Measurements from ENCODE around the gene ACOX3.
"Not testable (repeated sequence)": the region's sequence is repeated elsewhere in the genome, so short reads cannot be mapped to it uniquely, and the experiment has no call there.

Gene ACOX3

GRCh38 chr4:8386731-8387130 lies 53.8 kb downstream of the ACOX3 start:
- Histone ChIP-seq H3K9me3 (ENCODE audit: control insufficient read depth in 2 of 2, low read length in 2 of 2) (no peaks in the 10 kb centered on the region), H3K27ac (ENCODE audit: low read length) (no peak overlapping the region), H3K36me3 (ENCODE audit: control insufficient read depth in 2 of 2, insufficient read depth in 2 of 2, low read length in 2 of 2) (peaks cover 36 to 48% of the 10 kb centered on the region in 2 donors), H3K9ac (ENCODE audit: low read length in 2 of 2) (no peak overlapping the region), H3K4me3 (ENCODE audit: low read length in 2 of 2) (no peak overlapping the region), H3K27me3 (ENCODE audit: control insufficient read depth in 1 of 2, insufficient read depth in 2 of 2, low read length in 2 of 2) (no peaks in the 10 kb centered on the region), H3K4me1 (ENCODE audit: control insufficient read depth, insufficient read depth, low read length) (peaks cover 19% of the 10 kb centered on the region)

- H3K4me3 ChIP-seq (ENCODE audit: low read length in 2 of 2); H3K9ac ChIP-seq (ENCODE audit: low read length in 2 of 2); H3K9me3 ChIP-seq (ENCODE audit: control insufficient read depth in 2 of 2, low read length in 2 of 2); H3K27ac ChIP-seq (ENCODE audit: low read length); H3K27me3 ChIP-seq (ENCODE audit: control insufficient read depth in 1 of 2, insufficient read depth in 2 of 2, low read length in 2 of 2): not testable (repeated sequence)
- Histone ChIP-seq H3K4me1 (ENCODE audit: control insufficient read depth, insufficient read depth, low read length) (peaks cover 13% of the 10 kb centered on the region), H3K36me3 (ENCODE audit: control insufficient read depth in 2 of 2, insufficient read depth in 2 of 2, low read length in 2 of 2) (peaks cover 39 to 52% of the 10 kb centered on the region in 2 donors)
Measured at GRCh38 chr4:8386131-8386530, 54.4 kb downstream of the ACOX3 start.

GRCh38 chr4:8385611-8386010 lies 54.9 kb downstream of the ACOX3 start:
- Histone ChIP-seq H3K9ac (ENCODE audit: low read length in 2 of 2) (no peak overlapping the region), H3K27ac (ENCODE audit: low read length) (no peak overlapping the region), H3K4me3 (ENCODE audit: low read length in 2 of 2) (no peak overlapping the region), H3K36me3 (ENCODE audit: control insufficient read depth in 2 of 2, insufficient read depth in 2 of 2, low read length in 2 of 2) (peaks cover 42 to 55% of the 10 kb centered on the region in 2 donors), H3K27me3 (ENCODE audit: control insufficient read depth in 1 of 2, insufficient read depth in 2 of 2, low read length in 2 of 2) (no peaks in the 10 kb centered on the region), H3K9me3 (ENCODE audit: control insufficient read depth in 2 of 2, low read length in 2 of 2) (no peaks in the 10 kb centered on the region), H3K4me1 (ENCODE audit: control insufficient read depth, insufficient read depth, low read length) (peaks cover 8% of the 10 kb centered on the region)

- Histone ChIP-seq H3K9ac (ENCODE audit: low read length in 2 of 2) (no peak overlapping the region), H3K27me3 (ENCODE audit: control insufficient read depth in 1 of 2, insufficient read depth in 2 of 2, low read length in 2 of 2) (no peaks in the 10 kb centered on the region), H3K27ac (ENCODE audit: low read length) (no peak overlapping the region), H3K36me3 (ENCODE audit: control insufficient read depth in 2 of 2, insufficient read depth in 2 of 2, low read length in 2 of 2) (peaks cover 37 to 54% of the 10 kb centered on the region in 2 donors), H3K4me3 (ENCODE audit: low read length in 2 of 2) (no peak overlapping the region), H3K9me3 (ENCODE audit: control insufficient read depth in 2 of 2, low read length in 2 of 2) (no peaks in the 10 kb centered on the region), H3K4me1 (ENCODE audit: control insufficient read depth, insufficient read depth, low read length) (peaks cover 7% of the 10 kb centered on the region)
Measured at GRCh38 chr4:8385106-8385505, 55.4 kb downstream of the ACOX3 start.

- Histone ChIP-seq H3K36me3 (ENCODE audit: control insufficient read depth in 2 of 2, insufficient read depth in 2 of 2, low read length in 2 of 2) (peaks cover 35 to 55% of the 10 kb centered on the region in 2 donors), H3K27ac (ENCODE audit: low read length) (no peak overlapping the region), H3K4me1 (ENCODE audit: control insufficient read depth, insufficient read depth, low read length) (peaks cover 7% of the 10 kb centered on the region)
Measured at GRCh38 chr4:8384397-8385060, 56.0 kb downstream of the ACOX3 start.

GRCh38 chr4:8383451-8384160 lies 56.9 kb downstream of the ACOX3 start:
- no peaks in the 10 kb centered on the region for H3K9me3 ChIP-seq (ENCODE audit: control insufficient read depth in 2 of 2, low read length in 2 of 2)
- H3K4me1 ChIP-seq (ENCODE audit: control insufficient read depth, insufficient read depth, low read length): peaks cover 7% of the 10 kb centered on the region
- H3K36me3 ChIP-seq (ENCODE audit: control insufficient read depth in 2 of 2, insufficient read depth in 2 of 2, low read length in 2 of 2): peaks cover 25 to 53% of the 10 kb centered on the region in 2 donors
- no peaks in the 10 kb centered on the region for H3K27me3 ChIP-seq (ENCODE audit: control insufficient read depth in 1 of 2, insufficient read depth in 2 of 2, low read length in 2 of 2)
- no peak overlapping the region for H3K4me3 ChIP-seq (ENCODE audit: low read length in 2 of 2)
- no peak overlapping the region for H3K9ac ChIP-seq (ENCODE audit: low read length in 2 of 2)
- no peak overlapping the region for H3K27ac ChIP-seq (ENCODE audit: low read length)

More at GRCh38 chr4:8384397-8385060, 56.0 kb downstream of the ACOX3 start:
- Histone ChIP-seq H3K9ac (ENCODE audit: low read length in 2 of 2) (no peak overlapping the region), H3K4me3 (ENCODE audit: low read length in 2 of 2) (no peak overlapping the region), H3K27me3 (ENCODE audit: control insufficient read depth in 1 of 2, insufficient read depth in 2 of 2, low read length in 2 of 2) (no peaks in the 10 kb centered on the region), H3K9me3 (ENCODE audit: control insufficient read depth in 2 of 2, low read length in 2 of 2) (no peaks in the 10 kb centered on the region)

- peaks cover 22 to 50% of the 10 kb centered on the region in 2 donors for H3K36me3 ChIP-seq (ENCODE audit: control insufficient read depth in 2 of 2, insufficient read depth in 2 of 2, low read length in 2 of 2)
- peaks cover 7% of the 10 kb centered on the region for H3K4me1 ChIP-seq (ENCODE audit: control insufficient read depth, insufficient read depth, low read length)
- H3K4me3 ChIP-seq (ENCODE audit: low read length in 2 of 2): no peak overlapping the region
- H3K9ac ChIP-seq (ENCODE audit: low read length in 2 of 2): no peak overlapping the region
- H3K9me3 ChIP-seq (ENCODE audit: control insufficient read depth in 2 of 2, low read length in 2 of 2): no peaks in the 10 kb centered on the region
- no peaks in the 10 kb centered on the region for H3K27me3 ChIP-seq (ENCODE audit: control insufficient read depth in 1 of 2, insufficient read depth in 2 of 2, low read length in 2 of 2)
- H3K27ac ChIP-seq (ENCODE audit: low read length): no peak overlapping the region
Measured at GRCh38 chr4:8383016-8383415, 57.5 kb downstream of the ACOX3 start.

- Histone ChIP-seq H3K9ac (ENCODE audit: low read length in 2 of 2) (no peak overlapping the region), H3K9me3 (ENCODE audit: control insufficient read depth in 2 of 2, low read length in 2 of 2) (no peaks in the 10 kb centered on the region), H3K4me1 (ENCODE audit: control insufficient read depth, insufficient read depth, low read length) (peaks cover 7% of the 10 kb centered on the region), H3K4me3 (ENCODE audit: low read length in 2 of 2) (no peak overlapping the region), H3K27me3 (ENCODE audit: control insufficient read depth in 1 of 2, insufficient read depth in 2 of 2, low read length in 2 of 2) (no peaks in the 10 kb centered on the region), H3K36me3 (ENCODE audit: control insufficient read depth in 2 of 2, insufficient read depth in 2 of 2, low read length in 2 of 2) (peaks cover 17 to 45% of the 10 kb centered on the region in 2 donors), H3K27ac (ENCODE audit: low read length) (no peak overlapping the region)
Measured at GRCh38 chr4:8381814-8382581, 58.5 kb downstream of the ACOX3 start.

- Histone ChIP-seq H3K27me3 (ENCODE audit: control insufficient read depth in 1 of 2, insufficient read depth in 2 of 2, low read length in 2 of 2) (no peaks in the 10 kb centered on the region), H3K9ac (ENCODE audit: low read length in 2 of 2) (no peak overlapping the region), H3K36me3 (ENCODE audit: control insufficient read depth in 2 of 2, insufficient read depth in 2 of 2, low read length in 2 of 2) (peaks cover 14 to 41% of the 10 kb centered on the region in 2 donors), H3K27ac (ENCODE audit: low read length) (no peak overlapping the region), H3K9me3 (ENCODE audit: control insufficient read depth in 2 of 2, low read length in 2 of 2) (no peaks in the 10 kb centered on the region), H3K4me1 (ENCODE audit: control insufficient read depth, insufficient read depth, low read length) (peaks cover 7% of the 10 kb centered on the region), H3K4me3 (ENCODE audit: low read length in 2 of 2) (no peak overlapping the region)
Measured at GRCh38 chr4:8380511-8381415, 59.8 kb downstream of the ACOX3 start.

GRCh38 chr4:8379771-8380170 lies 60.8 kb downstream of the ACOX3 start:
- Histone ChIP-seq H3K27ac (ENCODE audit: low read length) (no peak overlapping the region), H3K9me3 (ENCODE audit: control insufficient read depth in 2 of 2, low read length in 2 of 2) (no peaks in the 10 kb centered on the region), H3K4me1 (ENCODE audit: control insufficient read depth, insufficient read depth, low read length) (peaks cover 7% of the 10 kb centered on the region), H3K27me3 (ENCODE audit: control insufficient read depth in 1 of 2, insufficient read depth in 2 of 2, low read length in 2 of 2) (no peaks in the 10 kb centered on the region), H3K9ac (ENCODE audit: low read length in 2 of 2) (no peak overlapping the region), H3K36me3 (ENCODE audit: control insufficient read depth in 2 of 2, insufficient read depth in 2 of 2, low read length in 2 of 2) (peaks cover 9 to 38% of the 10 kb centered on the region in 2 donors), H3K4me3 (ENCODE audit: low read length in 2 of 2) (no peak overlapping the region)

Data from stomach smooth muscle (tissue), 2 donors.